ENCODE measurements around the gene EXOG.

Gene EXOG

DNA sequence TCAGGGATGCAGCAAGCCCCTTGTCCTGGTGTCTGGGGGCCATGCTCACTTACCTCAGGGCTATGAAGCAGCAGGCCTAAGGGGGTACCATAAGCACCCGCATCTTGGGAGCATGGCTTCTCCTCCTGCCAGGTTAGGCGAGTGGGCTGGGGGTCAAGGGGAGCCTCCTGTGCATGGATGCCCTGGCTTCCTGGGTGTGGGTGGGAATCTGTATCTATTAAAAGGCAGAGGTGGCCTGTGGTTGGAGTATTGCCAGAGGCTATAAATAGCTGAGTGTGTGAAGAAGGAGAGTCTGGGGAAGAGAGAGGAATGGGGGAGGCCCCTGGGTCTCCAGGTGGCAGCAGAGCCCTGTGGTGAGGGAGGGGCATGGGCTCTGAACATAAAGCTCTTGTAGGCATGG is 22.9 kb upstream of the EXOG start:
- ATAC-seq: no peak
- TF ChIP-seq ZNF70 (CRISPR knock-in tag; IDR thresholded peaks at IDR 0.05): no peak
- TF ChIP-seq ISL1 (CRISPR knock-in tag; IDR thresholded peaks at IDR 0.05): no peak
- no peak for TF ChIP-seq CSRNP3 (CRISPR knock-in tag; IDR thresholded peaks at IDR 0.05)
- TF ChIP-seq ZC3H10 (CRISPR knock-in tag; IDR thresholded peaks at IDR 0.05): no peak
- TF ChIP-seq TOX (CRISPR knock-in tag; IDR thresholded peaks at IDR 0.05; ENCODE audit: borderline replicate concordance): no peak
- TF ChIP-seq ZNF565 (CRISPR knock-in tag; conservative IDR thresholded peaks at IDR 0.05; ENCODE audit: low read depth): no peak
- TF ChIP-seq, protein P1, sequence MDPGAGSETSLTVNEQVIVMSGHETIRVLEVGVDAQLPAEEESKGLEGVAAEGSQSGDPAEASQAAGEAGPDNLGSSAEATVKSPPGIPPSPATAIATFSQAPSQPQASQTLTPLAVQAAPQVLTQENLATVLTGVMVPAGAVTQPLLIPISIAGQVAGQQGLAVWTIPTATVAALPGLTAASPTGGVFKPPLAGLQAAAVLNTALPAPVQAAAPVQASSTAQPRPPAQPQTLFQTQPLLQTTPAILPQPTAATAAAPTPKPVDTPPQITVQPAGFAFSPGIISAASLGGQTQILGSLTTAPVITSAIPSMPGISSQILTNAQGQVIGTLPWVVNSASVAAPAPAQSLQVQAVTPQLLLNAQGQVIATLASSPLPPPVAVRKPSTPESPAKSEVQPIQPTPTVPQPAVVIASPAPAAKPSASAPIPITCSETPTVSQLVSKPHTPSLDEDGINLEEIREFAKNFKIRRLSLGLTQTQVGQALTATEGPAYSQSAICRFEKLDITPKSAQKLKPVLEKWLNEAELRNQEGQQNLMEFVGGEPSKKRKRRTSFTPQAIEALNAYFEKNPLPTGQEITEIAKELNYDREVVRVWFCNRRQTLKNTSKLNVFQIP (CRISPR knock-in tag; IDR thresholded peaks at IDR 0.05; ENCODE audit: borderline replicate concordance, low read depth): no peak
- no peak for TF ChIP-seq TCF4 (CRISPR knock-in tag; IDR thresholded peaks at IDR 0.05; ENCODE audit: borderline replicate concordance)
- no peak for TF ChIP-seq CSDC2 (CRISPR knock-in tag; IDR thresholded peaks at IDR 0.05)
- TF ChIP-seq ZFP3 (CRISPR knock-in tag; IDR thresholded peaks at IDR 0.05): no peak
- no peak for TF ChIP-seq PPARA (CRISPR knock-in tag; IDR thresholded peaks at IDR 0.05; ENCODE audit: borderline replicate concordance)
- no peak for TF ChIP-seq OSR1 (CRISPR knock-in tag; IDR thresholded peaks at IDR 0.05)

GRCh38 chr3:38474928-38475605 is 21.1 kb upstream of the EXOG start:
- no peak for ATAC-seq
- TF ChIP-seq TOX (CRISPR knock-in tag; IDR thresholded peaks at IDR 0.05; ENCODE audit: borderline replicate concordance) (no peak), ISL1 (CRISPR knock-in tag; IDR thresholded peaks at IDR 0.05) (no peak), OSR1 (CRISPR knock-in tag; IDR thresholded peaks at IDR 0.05) (no peak), ARNTL (CRISPR knock-in tag; IDR thresholded peaks at IDR 0.05; ENCODE audit: borderline replicate concordance, low read depth) (no peak), ZFP3 (CRISPR knock-in tag; IDR thresholded peaks at IDR 0.05) (no peak), ZNF565 (CRISPR knock-in tag; conservative IDR thresholded peaks at IDR 0.05; ENCODE audit: low read depth) (no peak), CREB5 (CRISPR knock-in tag; IDR thresholded peaks at IDR 0.05; ENCODE audit: low read depth) (no peak), ZNF70 (CRISPR knock-in tag; IDR thresholded peaks at IDR 0.05) (no peak), RARB (CRISPR knock-in tag; IDR thresholded peaks at IDR 0.05) (no peak), ZC3H10 (CRISPR knock-in tag; IDR thresholded peaks at IDR 0.05) (no peak), SNAI2 (CRISPR knock-in tag; IDR thresholded peaks at IDR 0.05) (no peak), ZFP30 (CRISPR knock-in tag; IDR thresholded peaks at IDR 0.05) (no peak), GLIS3 (CRISPR knock-in tag; IDR thresholded peaks at IDR 0.05) (no peak), PPARA (CRISPR knock-in tag; IDR thresholded peaks at IDR 0.05; ENCODE audit: borderline replicate concordance) (no peak), ESRRG (CRISPR knock-in tag; IDR thresholded peaks at IDR 0.05) (no peak)
- TF ChIP-seq, protein P2, sequence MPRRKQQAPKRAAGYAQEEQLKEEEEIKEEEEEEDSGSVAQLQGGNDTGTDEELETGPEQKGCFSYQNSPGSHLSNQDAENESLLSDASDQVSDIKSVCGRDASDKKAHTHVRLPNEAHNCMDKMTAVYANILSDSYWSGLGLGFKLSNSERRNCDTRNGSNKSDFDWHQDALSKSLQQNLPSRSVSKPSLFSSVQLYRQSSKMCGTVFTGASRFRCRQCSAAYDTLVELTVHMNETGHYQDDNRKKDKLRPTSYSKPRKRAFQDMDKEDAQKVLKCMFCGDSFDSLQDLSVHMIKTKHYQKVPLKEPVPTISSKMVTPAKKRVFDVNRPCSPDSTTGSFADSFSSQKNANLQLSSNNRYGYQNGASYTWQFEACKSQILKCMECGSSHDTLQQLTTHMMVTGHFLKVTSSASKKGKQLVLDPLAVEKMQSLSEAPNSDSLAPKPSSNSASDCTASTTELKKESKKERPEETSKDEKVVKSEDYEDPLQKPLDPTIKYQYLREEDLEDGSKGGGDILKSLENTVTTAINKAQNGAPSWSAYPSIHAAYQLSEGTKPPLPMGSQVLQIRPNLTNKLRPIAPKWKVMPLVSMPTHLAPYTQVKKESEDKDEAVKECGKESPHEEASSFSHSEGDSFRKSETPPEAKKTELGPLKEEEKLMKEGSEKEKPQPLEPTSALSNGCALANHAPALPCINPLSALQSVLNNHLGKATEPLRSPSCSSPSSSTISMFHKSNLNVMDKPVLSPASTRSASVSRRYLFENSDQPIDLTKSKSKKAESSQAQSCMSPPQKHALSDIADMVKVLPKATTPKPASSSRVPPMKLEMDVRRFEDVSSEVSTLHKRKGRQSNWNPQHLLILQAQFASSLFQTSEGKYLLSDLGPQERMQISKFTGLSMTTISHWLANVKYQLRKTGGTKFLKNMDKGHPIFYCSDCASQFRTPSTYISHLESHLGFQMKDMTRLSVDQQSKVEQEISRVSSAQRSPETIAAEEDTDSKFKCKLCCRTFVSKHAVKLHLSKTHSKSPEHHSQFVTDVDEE (CRISPR knock-in tag; IDR thresholded peaks at IDR 0.05): no peak

DNA sequence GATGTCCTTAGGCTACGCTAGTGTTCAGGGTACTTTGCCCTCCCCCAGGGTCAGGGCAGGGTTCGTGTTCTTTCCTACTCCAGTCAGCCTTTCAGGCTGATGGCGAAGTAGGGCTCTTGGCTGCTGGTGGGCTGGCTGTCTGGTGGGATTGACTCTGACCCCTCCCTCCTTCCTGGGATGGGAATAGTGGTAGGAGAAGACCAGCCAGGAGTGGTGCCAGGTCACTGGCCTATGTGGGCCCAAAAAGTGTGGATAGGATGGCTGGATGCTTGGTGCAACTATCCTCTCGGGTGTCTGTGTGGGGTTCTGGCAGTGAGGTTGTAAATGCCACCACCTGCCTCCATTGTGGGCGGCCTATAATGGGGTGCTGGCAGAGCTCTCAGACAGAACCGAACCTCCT is 20.4 kb upstream of the EXOG start:
- no peak for ATAC-seq
- TF ChIP-seq CSRNP3 (CRISPR knock-in tag; IDR thresholded peaks at IDR 0.05): no peak
- TF ChIP-seq ESRRG (CRISPR knock-in tag; IDR thresholded peaks at IDR 0.05): no peak
- no peak for TF ChIP-seq CREB5 (CRISPR knock-in tag; IDR thresholded peaks at IDR 0.05; ENCODE audit: low read depth)
- no peak for TF ChIP-seq PATZ1 (CRISPR knock-in tag; IDR thresholded peaks at IDR 0.05; ENCODE audit: borderline replicate concordance)
- no peak for TF ChIP-seq ISL1 (CRISPR knock-in tag; IDR thresholded peaks at IDR 0.05)
- TF ChIP-seq PPARA (CRISPR knock-in tag; IDR thresholded peaks at IDR 0.05; ENCODE audit: borderline replicate concordance): no peak
- no peak for TF ChIP-seq ZNF8 (CRISPR knock-in tag; IDR thresholded peaks at IDR 0.05)
- TF ChIP-seq ZFP30 (CRISPR knock-in tag; IDR thresholded peaks at IDR 0.05): no peak
- no peak for TF ChIP-seq ZNF70 (CRISPR knock-in tag; IDR thresholded peaks at IDR 0.05)
- TF ChIP-seq BACH2 (CRISPR knock-in tag; IDR thresholded peaks at IDR 0.05; ENCODE audit: borderline replicate concordance): no peak

Data from SK-N-SH treated with all-trans-retinoic acid at 6 μM for 48 hours (cell line).